WTC11 (cell line): ENCODE measurements around the gene CHST15.

Source experiments
- TF ChIP-seq, protein P1 (sequence below): sonication (generic); formaldehyde crosslinking; IDR thresholded peaks from 2 replicates; pipeline ENCODE4 v1.8.1; 2022; ENCODE audit warnings: missing genetic modification reagents, borderline replicate concordance
- TF ChIP-seq, protein P2 (sequence below): fragments of 200-600 bp; IDR thresholded peaks from 2 replicates; pipeline ENCODE4 v1.8.0; 2022; ENCODE audit warnings: antibody characterized with exemption
- TF ChIP-seq, protein P3 (sequence below): fragments of 250-450 bp; sonication (Bioruptor Pico); IDR thresholded peaks from 2 replicates; pipeline ENCODE4 v1.9.0; 2021; ENCODE audit warnings: mild to moderate bottlenecking, borderline replicate concordance

DNA sequence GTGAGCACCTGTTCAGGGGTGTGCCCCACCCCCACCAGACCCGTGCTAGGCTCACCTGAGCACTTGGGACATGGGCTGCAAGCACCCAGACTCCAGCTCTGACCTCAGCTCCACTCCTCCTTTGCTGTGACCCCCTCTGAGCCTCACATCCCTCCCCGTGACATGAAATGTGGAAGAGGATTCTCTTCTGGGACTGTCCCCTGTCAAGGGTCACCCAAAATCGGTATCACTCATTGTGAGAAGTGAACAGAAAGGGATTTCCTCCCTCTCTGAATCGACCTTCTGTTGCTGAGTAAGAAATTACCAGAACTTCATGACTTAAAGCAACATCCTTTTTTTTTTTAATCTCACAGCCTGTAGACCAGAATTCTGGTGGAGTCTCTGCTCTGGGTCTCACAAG, 6.2 kb upstream of the CHST15 start:
- TF ChIP-seq, protein P1, sequence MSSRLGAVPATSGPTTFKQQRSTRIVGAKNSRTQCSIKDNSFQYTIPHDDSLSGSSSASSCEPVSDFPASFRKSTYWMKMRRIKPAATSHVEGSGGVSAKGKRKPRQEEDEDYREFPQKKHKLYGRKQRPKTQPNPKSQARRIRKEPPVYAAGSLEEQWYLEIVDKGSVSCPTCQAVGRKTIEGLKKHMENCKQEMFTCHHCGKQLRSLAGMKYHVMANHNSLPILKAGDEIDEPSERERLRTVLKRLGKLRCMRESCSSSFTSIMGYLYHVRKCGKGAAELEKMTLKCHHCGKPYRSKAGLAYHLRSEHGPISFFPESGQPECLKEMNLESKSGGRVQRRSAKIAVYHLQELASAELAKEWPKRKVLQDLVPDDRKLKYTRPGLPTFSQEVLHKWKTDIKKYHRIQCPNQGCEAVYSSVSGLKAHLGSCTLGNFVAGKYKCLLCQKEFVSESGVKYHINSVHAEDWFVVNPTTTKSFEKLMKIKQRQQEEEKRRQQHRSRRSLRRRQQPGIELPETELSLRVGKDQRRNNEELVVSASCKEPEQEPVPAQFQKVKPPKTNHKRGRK (CRISPR knock-in tag), result no peak
- TF ChIP-seq, protein P2, sequence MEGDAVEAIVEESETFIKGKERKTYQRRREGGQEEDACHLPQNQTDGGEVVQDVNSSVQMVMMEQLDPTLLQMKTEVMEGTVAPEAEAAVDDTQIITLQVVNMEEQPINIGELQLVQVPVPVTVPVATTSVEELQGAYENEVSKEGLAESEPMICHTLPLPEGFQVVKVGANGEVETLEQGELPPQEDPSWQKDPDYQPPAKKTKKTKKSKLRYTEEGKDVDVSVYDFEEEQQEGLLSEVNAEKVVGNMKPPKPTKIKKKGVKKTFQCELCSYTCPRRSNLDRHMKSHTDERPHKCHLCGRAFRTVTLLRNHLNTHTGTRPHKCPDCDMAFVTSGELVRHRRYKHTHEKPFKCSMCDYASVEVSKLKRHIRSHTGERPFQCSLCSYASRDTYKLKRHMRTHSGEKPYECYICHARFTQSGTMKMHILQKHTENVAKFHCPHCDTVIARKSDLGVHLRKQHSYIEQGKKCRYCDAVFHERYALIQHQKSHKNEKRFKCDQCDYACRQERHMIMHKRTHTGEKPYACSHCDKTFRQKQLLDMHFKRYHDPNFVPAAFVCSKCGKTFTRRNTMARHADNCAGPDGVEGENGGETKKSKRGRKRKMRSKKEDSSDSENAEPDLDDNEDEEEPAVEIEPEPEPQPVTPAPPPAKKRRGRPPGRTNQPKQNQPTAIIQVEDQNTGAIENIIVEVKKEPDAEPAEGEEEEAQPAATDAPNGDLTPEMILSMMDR, result no peak
- TF ChIP-seq, protein P3, sequence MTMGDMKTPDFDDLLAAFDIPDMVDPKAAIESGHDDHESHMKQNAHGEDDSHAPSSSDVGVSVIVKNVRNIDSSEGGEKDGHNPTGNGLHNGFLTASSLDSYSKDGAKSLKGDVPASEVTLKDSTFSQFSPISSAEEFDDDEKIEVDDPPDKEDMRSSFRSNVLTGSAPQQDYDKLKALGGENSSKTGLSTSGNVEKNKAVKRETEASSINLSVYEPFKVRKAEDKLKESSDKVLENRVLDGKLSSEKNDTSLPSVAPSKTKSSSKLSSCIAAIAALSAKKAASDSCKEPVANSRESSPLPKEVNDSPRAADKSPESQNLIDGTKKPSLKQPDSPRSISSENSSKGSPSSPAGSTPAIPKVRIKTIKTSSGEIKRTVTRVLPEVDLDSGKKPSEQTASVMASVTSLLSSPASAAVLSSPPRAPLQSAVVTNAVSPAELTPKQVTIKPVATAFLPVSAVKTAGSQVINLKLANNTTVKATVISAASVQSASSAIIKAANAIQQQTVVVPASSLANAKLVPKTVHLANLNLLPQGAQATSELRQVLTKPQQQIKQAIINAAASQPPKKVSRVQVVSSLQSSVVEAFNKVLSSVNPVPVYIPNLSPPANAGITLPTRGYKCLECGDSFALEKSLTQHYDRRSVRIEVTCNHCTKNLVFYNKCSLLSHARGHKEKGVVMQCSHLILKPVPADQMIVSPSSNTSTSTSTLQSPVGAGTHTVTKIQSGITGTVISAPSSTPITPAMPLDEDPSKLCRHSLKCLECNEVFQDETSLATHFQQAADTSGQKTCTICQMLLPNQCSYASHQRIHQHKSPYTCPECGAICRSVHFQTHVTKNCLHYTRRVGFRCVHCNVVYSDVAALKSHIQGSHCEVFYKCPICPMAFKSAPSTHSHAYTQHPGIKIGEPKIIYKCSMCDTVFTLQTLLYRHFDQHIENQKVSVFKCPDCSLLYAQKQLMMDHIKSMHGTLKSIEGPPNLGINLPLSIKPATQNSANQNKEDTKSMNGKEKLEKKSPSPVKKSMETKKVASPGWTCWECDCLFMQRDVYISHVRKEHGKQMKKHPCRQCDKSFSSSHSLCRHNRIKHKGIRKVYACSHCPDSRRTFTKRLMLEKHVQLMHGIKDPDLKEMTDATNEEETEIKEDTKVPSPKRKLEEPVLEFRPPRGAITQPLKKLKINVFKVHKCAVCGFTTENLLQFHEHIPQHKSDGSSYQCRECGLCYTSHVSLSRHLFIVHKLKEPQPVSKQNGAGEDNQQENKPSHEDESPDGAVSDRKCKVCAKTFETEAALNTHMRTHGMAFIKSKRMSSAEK, result no peak
